Measurements from ENCODE around the gene HDLBP.
"Not testable (repeated sequence)": the region's sequence is repeated elsewhere in the genome, so short reads cannot be mapped to it uniquely, and the experiment has no call there.

Gene HDLBP

GRCh38 chr2:241207151-241207550 lies 108.3 kb downstream of the HDLBP start:
- DNase-seq: no peak

DNA sequence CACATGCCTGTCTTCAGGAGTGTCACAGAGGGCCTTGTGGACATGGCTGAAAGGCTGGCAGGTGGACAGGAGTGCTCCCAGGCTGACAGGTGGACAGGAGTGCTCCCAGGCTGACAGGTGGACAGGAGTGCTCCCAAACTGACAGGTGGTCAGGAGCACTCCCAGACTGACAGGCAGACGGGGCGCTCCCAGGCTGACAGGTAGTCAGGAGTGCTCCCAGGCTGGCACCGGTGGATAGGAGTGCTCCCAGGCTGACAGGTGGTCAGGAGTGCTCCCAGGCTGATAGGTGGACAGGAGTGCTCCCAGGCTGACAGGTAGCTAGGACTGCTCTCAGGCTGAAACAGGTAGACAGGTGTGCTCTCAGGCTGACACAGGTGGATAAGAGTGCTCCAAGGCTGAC lies 110.4 kb downstream of the HDLBP start:
- no peak for DNase-seq

- no peak for DNase-seq
Observed at GRCh38 chr2:241204490-241204889, 111.0 kb downstream of the HDLBP start.

GRCh38 chr2:241204010-241204384 lies 111.5 kb downstream of the HDLBP start:
- DNase-seq: no peak

- no peak for DNase-seq
Observed at GRCh38 chr2:241203218-241204009, 112.1 kb downstream of the HDLBP start.

DNA sequence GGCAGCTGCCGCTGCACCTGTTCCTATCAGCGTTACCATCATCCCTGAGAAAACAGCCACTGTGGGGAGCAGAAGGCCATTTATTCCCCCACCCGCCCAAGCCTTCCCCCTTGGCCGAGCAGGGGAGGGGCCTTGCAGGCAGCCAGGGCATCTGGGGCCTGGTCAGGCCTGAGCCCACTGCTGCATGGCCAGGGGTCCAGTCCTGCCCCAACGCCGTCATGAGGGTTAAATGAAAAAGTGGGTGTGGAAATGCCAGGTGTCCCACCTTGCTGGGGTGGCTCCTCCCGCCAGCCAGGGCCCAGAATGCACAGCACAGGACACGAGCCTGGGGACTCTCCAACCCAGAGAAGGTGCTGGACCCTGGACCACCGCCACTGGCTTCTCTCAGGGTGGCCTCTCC lies 112.8 kb downstream of the HDLBP start:
- no peak for DNase-seq

GRCh38 chr2:241202268-241202585 lies 113.2 kb downstream of the HDLBP start:
- DNase-seq: no peak

DNA sequence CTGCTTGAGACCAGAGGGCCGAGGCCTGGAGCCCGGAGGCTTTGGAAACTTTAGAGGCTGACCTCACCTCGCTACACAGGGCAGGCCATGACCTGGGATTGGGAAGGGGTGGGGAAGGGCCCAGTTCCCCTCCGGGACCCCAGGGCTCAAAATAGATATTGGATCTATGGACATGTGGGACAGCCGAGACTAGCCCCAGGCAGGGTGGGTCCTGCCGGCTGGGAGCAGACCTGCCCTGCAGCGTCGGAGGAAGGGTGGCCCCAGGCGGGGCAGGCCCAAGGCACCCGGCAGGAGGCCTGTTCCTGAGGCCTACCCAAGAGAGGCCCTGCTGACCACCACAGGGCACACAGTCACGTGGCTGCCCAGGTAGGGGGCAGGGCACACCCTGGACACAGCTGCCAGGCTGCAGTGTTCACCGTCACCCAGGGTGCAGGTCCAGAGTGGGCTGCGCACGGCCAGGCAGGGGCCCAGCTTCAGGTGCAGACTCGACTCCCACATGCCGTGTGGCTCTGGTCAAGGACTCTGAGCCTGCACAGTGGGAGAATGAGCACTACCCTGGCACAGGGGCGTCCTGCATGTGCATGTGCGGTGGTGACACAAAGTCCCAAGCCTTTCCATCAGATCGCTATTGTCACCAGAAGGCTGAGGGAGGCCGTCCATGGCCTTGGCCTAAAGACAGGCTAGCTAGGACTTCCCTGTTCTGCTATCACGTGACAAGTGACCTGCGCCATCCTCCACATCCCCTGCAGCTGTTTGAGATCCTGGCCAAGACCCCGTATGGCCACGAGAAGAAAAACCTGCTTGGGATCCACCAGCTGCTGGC lies 113.8 kb downstream of the HDLBP start:
- DNase-seq: no peak

- DNase-seq: no peak
Observed at GRCh38 chr2:241200822-241201395, 114.6 kb downstream of the HDLBP start.

DNA sequence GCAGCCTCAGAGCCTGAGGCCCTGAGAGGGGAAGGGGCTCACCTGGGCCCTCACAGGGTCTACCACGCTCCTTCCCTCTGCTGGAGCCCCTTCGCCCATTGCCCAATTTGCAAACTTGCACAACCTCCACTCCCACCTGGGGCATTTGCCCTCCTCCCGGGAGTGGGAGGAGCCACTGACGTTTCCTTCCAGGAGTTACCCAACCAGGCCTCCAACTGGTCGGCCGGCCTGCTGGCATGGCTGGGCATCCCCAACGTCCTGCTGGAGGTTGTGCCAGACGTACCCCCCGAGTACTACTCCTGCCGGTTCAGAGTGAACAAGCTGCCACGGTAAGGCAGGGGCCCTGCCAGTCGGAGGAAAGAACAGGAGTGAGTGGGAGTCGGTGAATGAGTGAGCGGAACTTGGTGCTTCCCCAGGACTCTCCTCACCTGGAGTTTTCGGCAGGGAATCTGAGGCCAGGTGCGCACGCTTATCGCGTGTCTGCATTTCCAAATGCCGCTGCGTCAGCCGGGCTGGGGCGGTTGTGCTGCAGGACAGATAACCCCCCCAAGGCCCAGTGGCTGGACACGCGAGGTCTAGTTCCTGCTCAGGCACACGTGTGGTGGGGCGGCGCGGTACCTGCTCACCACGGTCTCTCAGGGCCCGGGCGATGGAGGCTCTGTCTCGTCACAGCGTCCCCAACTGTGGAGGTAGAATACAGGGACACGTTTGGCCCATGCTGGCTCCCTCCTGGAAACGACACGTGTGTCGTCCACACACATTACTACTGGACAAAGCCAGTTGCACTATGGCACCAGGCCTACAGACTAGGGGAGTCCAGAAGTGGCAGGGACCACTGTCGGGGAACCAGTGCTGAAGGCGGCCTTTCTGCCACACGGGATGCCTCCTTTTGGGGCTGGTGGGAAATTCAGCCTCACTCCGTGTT lies 115.3 kb downstream of the HDLBP start:
- no peak for DNase-seq

GRCh38 chr2:241199286-241199685 lies 116.2 kb downstream of the HDLBP start:
- DNase-seq: no peak

DNA sequence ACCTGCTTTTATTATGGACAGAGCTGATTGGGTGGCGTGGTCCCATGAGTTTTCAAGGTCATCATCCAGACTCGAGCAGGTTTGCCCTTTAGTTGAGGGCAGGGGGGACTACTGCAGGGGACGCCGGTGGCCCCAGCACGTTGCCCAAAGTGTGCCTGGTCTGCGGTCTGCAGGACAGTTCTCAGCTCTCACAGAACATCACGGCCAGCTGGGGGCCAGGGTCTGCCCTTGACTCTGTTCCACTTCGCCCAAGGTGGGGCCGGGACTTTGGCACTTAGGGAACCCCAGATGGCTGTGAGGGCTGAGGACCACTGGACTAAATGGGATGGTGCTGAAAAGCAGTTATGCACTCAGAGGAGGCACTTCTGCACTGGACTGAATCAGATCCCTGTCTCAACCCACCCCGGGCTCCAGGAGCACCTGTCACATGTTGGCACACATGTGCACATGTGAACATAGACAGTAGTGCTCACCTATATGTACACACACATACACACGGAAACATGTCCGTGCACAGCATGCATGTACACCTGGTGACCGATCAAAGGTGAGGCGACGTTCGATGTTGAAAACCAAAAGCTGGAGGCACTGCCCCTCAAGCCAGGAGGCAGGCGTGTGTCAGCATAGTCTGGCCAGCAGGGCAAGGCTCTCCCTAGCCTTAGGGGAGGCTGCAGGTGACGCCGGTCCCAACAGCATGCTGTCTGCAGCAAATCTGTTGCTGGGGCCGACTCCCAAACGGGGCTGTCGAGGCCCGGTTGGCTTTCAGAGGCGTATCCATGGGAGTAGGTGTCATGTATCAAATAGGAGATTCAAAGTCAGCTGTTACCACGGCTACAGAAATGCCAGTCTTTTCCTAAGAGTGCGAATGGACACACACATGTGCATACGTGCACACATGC lies 116.8 kb downstream of the HDLBP start:
- DNase-seq: no peak

GRCh38 chr2:241197947-241198346 lies 117.5 kb downstream of the HDLBP start:
- no peak for DNase-seq

- DNase-seq: not testable (repeated sequence)
Observed at GRCh38 chr2:241197246-241197645, 118.2 kb downstream of the HDLBP start.

GRCh38 chr2:241195506-241196130 lies 119.9 kb downstream of the HDLBP start:
- DNase-seq: no peak

- no peak for DNase-seq
Observed at GRCh38 chr2:241194811-241195210, 120.7 kb downstream of the HDLBP start.

DNA sequence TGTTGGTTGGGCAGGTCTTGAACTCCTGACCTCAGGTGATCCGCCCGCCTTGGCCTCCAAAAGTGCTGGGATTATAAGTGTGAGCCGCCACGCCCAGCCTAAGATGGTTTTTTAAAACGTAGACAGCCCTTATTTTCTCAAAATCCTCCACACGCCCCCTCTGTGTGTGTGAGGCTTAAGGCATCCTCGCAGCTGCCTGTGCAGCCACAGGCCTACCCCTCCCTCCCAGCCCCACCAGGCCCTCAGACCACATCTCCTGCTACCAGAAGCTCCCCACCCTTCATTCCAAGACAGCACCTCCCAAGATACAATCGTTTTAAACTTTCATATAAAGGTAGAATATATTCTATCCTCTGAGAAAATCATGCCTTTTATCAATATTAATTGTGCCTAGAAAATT lies 122.2 kb downstream of the HDLBP start:
- DNase-seq: no peak

GRCh38 chr2:241191081-241191480 lies 124.4 kb downstream of the HDLBP start:
- no peak for DNase-seq

- DNase-seq: no peak
Observed at GRCh38 chr2:241190291-241190981, 125.0 kb downstream of the HDLBP start.

- DNase-seq: no peak
Observed at GRCh38 chr2:241189856-241190201, 125.6 kb downstream of the HDLBP start.

Measured in NCI-H82 (cell line).